Activated T-cell treated with anti-CD3 and anti-CD28 coated beads, Interleukin-2, amount 50 U/mL, for 4 hours (primary cell): Measurements from ENCODE around the gene PLSCR3. TPM values are rescaled to one million over a fixed set of nuclear protein-coding genes. Genes with fewer than 3 reads are reported as not detected.
A peak's percentile ranks its signal among the peaks of the same experiment; 100 is the strongest.
"Not testable (repeated sequence)": the region's sequence is repeated elsewhere in the genome, so short reads cannot be mapped to it uniquely, and the experiment has no call there.

Source experiments
- ATAC-seq, 2 donors: fragments of 200-7000 bp; cut with Tn5 transposase; one replicate each; pipeline ENCODE4 v1.10.0; 2021
- DNase-seq: peaks from one replicate; pipeline ENCODE4 v3.0.0-alpha.2; 2020
- H3K27me3 Mint-ChIP-seq: one replicate; pipeline ENCODE4 v1.8.0; 2021; ENCODE audit warnings: low read depth, mixed read lengths
- H3K36me3 Mint-ChIP-seq: one replicate; pipeline ENCODE4 v1.8.0; 2022; ENCODE audit warnings: mixed read lengths; ENCODE audit not compliant: insufficient read depth
- H3K4me1 Mint-ChIP-seq: one replicate; pipeline ENCODE4 v1.8.0; 2021; ENCODE audit warnings: low read depth, mixed read lengths
- H3K4me3 Mint-ChIP-seq: one replicate; pipeline ENCODE4 v1.8.0; 2021; ENCODE audit warnings: mild to moderate bottlenecking, moderate library complexity, mixed read lengths
- H3K9me3 Mint-ChIP-seq: one replicate; pipeline ENCODE4 v1.8.0; 2021; ENCODE audit warnings: mixed read lengths
- total RNA-seq, 3 donors: library from RNA; stranded (reverse); gene quantifications; one replicate each; pipeline ENCODE4 v1.2.1, GENCODE V29; 2021

PLSCR3 gene
- total RNA-seq, 3 donors from 2014 or later = 67.7 to 69.1 (median 68.9) TPM

GRCh38 chr17:7367918-7368598 lies 26.3 kb downstream of the PLSCR3 start:
- H3K9me3 Mint-ChIP-seq = no peaks in the 10 kb centered on the region
- H3K36me3 Mint-ChIP-seq = no peaks in the 10 kb centered on the region
- H3K4me1 Mint-ChIP-seq = no peaks in the 10 kb centered on the region
- H3K4me3 Mint-ChIP-seq = no peak overlapping the region
- DNase-seq (no peak), ATAC-seq (no peak)
- H3K27me3 Mint-ChIP-seq = no peaks in the 10 kb centered on the region

- peaks cover under 1% of the 10 kb centered on the region for H3K27me3 Mint-ChIP-seq
- H3K9me3 Mint-ChIP-seq = no peaks in the 10 kb centered on the region
- no peaks in the 10 kb centered on the region for H3K4me1 Mint-ChIP-seq
- H3K36me3 Mint-ChIP-seq = no peaks in the 10 kb centered on the region
- ATAC-seq (no peak), DNase-seq (no peak)
- H3K4me3 Mint-ChIP-seq = no peak overlapping the region
These were observed 27.2 kb downstream of the PLSCR3 start for GRCh38 chr17:7367083-7367482.

GRCh38 chr17:7365963-7366362 lies 28.4 kb downstream of the PLSCR3 start:
- ATAC-seq, H3K4me3 Mint-ChIP-seq, H3K9me3 Mint-ChIP-seq, H3K27me3 Mint-ChIP-seq, H3K4me1 Mint-ChIP-seq, H3K36me3 Mint-ChIP-seq, DNase-seq: not testable (repeated sequence)

GRCh38 chr17:7363311-7363710 lies 31.0 kb downstream of the PLSCR3 start:
- DNase-seq = no peak
- no peak for ATAC-seq
- no peak overlapping the region for H3K4me3 Mint-ChIP-seq
- H3K27me3 Mint-ChIP-seq = peaks cover 6% of the 10 kb centered on the region
- no peaks in the 10 kb centered on the region for H3K4me1 Mint-ChIP-seq
- no peaks in the 10 kb centered on the region for H3K9me3 Mint-ChIP-seq
- no peaks in the 10 kb centered on the region for H3K36me3 Mint-ChIP-seq

- no peak overlapping the region for H3K4me3 Mint-ChIP-seq
- no peak for ATAC-seq
- H3K9me3 Mint-ChIP-seq = no peaks in the 10 kb centered on the region
These were observed 32.4 kb downstream of the PLSCR3 start for GRCh38 chr17:7361906-7362305.

GRCh38 chr17:7357381-7357780 lies 36.9 kb downstream of the PLSCR3 start:
- no peak for ATAC-seq
- H3K4me1 Mint-ChIP-seq = peaks cover 14% of the 10 kb centered on the region
- no peaks in the 10 kb centered on the region for H3K36me3 Mint-ChIP-seq
- peaks cover 6% of the 10 kb centered on the region for H3K27me3 Mint-ChIP-seq
- no peak overlapping the region for H3K4me3 Mint-ChIP-seq
- no peak for DNase-seq
- no peaks in the 10 kb centered on the region for H3K9me3 Mint-ChIP-seq

More at GRCh38 chr17:7361906-7362305, 32.4 kb downstream of the PLSCR3 start:
- H3K36me3 Mint-ChIP-seq = no peaks in the 10 kb centered on the region
- H3K27me3 Mint-ChIP-seq = peaks cover 6% of the 10 kb centered on the region
- no peaks in the 10 kb centered on the region for H3K4me1 Mint-ChIP-seq
- no peak for DNase-seq

GRCh38 chr17:7356756-7357155 lies 37.6 kb downstream of the PLSCR3 start:
- ATAC-seq = no peak

GRCh38 chr17:7356072-7356549 lies 38.2 kb downstream of the PLSCR3 start:
- peak; percentile 82 for DNase-seq
- Mint-ChIP-seq H3K9me3 (no peaks in the 10 kb centered on the region), H3K27me3 (no peaks in the 10 kb centered on the region), H3K4me3 (no peak overlapping the region), H3K4me1 (peaks cover 19% of the 10 kb centered on the region), H3K36me3 (no peaks in the 10 kb centered on the region)
- ATAC-seq = peak; percentile 64 to 73

More at GRCh38 chr17:7356756-7357155, 37.6 kb downstream of the PLSCR3 start:
- Mint-ChIP-seq H3K27me3 (peaks cover 2% of the 10 kb centered on the region), H3K9me3 (no peaks in the 10 kb centered on the region), H3K4me1 (peaks cover 16% of the 10 kb centered on the region), H3K36me3 (no peaks in the 10 kb centered on the region), H3K4me3 (no peak overlapping the region)
- DNase-seq = no peak

GRCh38 chr17:7355573-7355972 lies 38.8 kb downstream of the PLSCR3 start:
- DNase-seq = no peak
- Mint-ChIP-seq H3K36me3 (no peaks in the 10 kb centered on the region), H3K9me3 (no peaks in the 10 kb centered on the region), H3K4me3 (no peak overlapping the region), H3K4me1 (peaks cover 19% of the 10 kb centered on the region), H3K27me3 (no peaks in the 10 kb centered on the region)
- no peak for ATAC-seq

GRCh38 chr17:7355053-7355452 lies 39.3 kb downstream of the PLSCR3 start, which contains the start of gene TMEM95:
Gene TMEM95 (plus strand): TSS chr17:7355156. CDS start chr17:7355205, 49 bp downstream.
- no peaks in the 10 kb centered on the region for H3K27me3 Mint-ChIP-seq
- ATAC-seq (no peak), DNase-seq (no peak)
- no peak within 1 kb of the TSS for H3K4me3 Mint-ChIP-seq
- no peaks in the 10 kb centered on the region for H3K36me3 Mint-ChIP-seq
- H3K4me1 Mint-ChIP-seq = peaks cover 19% of the 10 kb centered on the region
- H3K9me3 Mint-ChIP-seq = no peaks in the 10 kb centered on the region

- H3K9me3 Mint-ChIP-seq = no peaks in the 10 kb centered on the region
- no peaks in the 10 kb centered on the region for H3K27me3 Mint-ChIP-seq
- no peak for DNase-seq
- H3K4me3 Mint-ChIP-seq = no peak overlapping the region
- peak in 1 of 2 donors; percentile 6 for ATAC-seq
- H3K4me1 Mint-ChIP-seq = peaks cover 24% of the 10 kb centered on the region
- peaks cover 3% of the 10 kb centered on the region for H3K36me3 Mint-ChIP-seq
These were observed 40.0 kb downstream of the PLSCR3 start for GRCh38 chr17:7354262-7354843.

GRCh38 chr17:7352910-7353635 lies 41.3 kb downstream of the PLSCR3 start:
- Mint-ChIP-seq H3K9me3 (no peaks in the 10 kb centered on the region), H3K4me3 (peak overlapping the region; percentile 84), H3K4me1 (peaks cover 24% of the 10 kb centered on the region), H3K27me3 (no peaks in the 10 kb centered on the region), H3K36me3 (peaks cover 6% of the 10 kb centered on the region)
- ATAC-seq = no peak
- DNase-seq = no peak

- ATAC-seq (no peak), DNase-seq (no peak)
- Mint-ChIP-seq H3K36me3 (peaks cover 6% of the 10 kb centered on the region), H3K4me1 (peaks cover 24% of the 10 kb centered on the region), H3K4me3 (peak overlapping the region; percentile 84), H3K27me3 (no peaks in the 10 kb centered on the region), H3K9me3 (no peaks in the 10 kb centered on the region)
These were observed 41.8 kb downstream of the PLSCR3 start for GRCh38 chr17:7352503-7352889.

- Mint-ChIP-seq H3K9me3 (no peaks in the 10 kb centered on the region), H3K36me3 (peaks cover 10% of the 10 kb centered on the region), H3K27me3 (no peaks in the 10 kb centered on the region), H3K4me1 (peaks cover 24% of the 10 kb centered on the region), H3K4me3 (peak within 1 kb of the TSS; percentile 84)
- peak; percentile 51 to 54 for ATAC-seq
- peak; percentile 59 for DNase-seq
These were observed 42.4 kb downstream of the PLSCR3 start, which contains the start of gene KCTD11 for GRCh38 chr17:7351665-7352502. Gene KCTD11 (plus strand): TSS chr17:7352162.
